ENCODE data around the gene MTAP.

MTAP gene

DNA sequence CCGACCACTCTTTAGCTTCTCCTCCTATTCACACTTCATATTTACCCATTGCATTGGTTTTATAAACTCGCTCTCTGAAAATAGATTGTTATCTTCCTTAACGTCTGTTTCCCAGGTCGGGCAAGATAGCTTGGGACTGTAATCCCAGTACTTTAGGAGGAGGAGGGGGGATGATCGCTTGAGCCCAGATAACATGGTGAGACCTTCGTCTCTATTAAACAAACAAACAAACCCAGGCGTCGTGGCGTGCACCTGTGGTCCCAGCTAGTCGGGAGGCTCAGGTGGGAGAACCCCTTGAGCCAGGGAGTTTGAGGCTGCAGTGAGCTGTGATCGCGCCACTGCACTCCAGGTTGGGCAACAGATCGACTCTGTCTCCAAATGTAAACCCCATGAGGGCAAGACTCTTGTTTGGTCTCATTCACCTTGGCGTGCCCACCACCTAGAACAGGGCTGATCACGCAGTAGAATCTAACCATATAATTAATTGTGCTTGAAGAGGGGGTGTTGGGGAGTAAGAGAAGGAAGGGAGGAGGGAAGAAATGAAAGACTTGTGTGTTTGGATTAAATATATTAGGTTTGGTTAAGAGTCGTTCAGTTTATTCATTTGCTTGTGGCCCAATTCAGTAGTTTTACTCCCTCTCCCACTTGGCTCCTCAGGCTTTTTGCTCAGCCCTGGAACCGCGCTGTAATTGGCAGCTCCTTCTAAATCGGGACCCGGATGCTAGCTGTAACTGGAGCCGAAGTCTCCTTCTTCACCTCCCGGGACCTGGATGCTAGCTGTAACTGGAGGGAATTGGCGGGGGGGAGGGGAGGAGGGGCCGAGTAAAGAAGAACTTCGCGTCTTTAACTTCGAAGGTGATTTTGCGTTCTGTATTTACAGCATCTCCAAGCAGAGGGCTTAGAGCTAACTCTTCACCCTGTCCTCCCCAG is 166.8 kb downstream of the MTAP start:
- DNase-seq (ENCODE audit: low read depth, low spot score), result no peak

DNA sequence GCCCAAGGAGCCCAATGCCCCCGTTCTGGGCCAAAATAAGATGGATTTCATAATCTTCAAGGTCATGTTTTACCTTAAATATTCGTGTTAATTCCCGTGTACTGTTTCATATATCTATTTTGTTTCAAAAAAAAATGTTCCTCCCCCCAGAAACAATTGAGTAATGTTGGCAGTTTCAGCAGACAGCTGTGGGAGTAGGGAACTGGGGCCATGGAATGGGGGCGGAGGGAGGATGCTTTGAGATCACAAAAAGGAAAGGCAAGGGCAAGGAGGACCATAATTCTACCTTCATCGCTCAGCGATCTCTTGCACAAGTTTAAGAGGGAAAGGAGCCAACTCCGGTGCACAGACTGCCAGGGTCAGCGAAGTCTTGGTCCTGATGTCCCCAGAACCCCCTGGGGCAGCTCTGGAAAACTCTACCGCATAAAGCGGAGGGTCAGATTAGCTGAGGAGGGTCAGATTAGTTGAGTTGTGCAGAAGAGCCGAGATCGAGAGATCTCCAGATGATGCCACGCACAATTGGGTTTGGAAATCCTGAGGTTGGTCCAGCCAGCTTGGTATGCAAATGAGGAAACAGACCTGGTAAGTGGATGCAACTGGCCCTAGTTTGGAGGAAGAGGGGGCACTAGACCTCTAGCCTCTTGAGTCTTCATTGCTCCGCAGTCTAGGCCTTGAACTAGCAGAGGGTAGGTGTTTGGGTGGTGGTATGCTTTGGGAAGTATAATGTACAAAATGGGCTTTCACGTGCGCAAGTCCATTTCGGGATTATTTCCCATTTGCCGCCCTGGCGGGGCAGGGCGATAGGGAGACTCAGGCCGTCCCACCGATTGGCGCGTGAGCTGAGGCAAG is 167.7 kb downstream of the MTAP start:
- DNase-seq (ENCODE audit: low read depth, low spot score), result no peak

DNA sequence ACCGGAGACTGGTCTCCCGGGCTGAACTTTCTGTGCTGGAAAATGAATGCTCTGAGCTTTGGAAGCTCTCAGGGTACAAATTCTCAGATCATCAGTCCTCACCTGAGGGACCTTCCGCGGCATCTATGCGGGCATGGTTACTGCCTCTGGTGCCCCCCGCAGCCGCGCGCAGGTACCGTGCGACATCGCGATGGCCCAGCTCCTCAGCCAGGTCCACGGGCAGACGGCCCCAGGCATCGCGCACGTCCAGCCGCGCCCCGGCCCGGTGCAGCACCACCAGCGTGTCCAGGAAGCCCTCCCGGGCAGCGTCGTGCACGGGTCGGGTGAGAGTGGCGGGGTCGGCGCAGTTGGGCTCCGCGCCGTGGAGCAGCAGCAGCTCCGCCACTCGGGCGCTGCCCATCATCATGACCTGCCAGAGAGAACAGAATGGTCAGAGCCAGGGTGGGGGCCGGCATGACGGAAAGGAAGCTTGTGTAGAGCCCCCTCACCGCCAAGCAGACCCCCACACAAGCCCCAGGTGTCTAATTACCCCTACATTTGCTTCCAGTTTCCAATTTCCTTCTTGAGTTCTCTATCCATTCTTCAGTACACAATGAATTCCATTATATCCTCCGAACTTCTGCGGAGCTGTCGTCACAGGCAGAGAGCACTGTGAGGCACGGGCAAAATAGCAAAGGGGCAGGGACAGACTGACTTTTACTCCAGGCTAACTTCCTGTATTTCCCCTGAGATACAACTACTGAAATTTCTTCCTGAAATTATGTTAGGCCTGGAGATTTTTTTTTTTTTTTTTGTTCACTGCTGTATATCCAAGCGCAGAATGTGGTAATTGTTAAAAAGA is 168.6 kb downstream of the MTAP start:
- no peak for DNase-seq (ENCODE audit: low read depth, low spot score)

DNA sequence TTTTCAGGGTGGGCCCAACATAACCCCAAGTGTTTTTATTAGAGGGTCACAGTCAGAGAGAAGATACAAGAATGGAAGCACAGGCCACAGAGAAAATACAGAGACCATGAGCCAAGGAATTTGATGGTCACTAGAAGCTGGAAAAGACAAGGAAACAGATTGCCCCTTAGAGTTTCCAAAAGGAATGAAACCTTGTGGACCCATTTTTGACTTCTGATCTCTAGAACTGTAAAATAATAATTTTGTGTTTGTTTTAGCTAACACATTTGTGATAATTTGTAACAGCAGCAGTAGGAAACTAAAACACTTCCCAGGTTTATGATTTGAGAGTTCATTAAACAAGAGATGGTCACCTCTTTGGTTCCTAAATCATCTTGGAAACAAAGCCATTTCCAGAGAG is 169.9 kb downstream of the MTAP start:
- DNase-seq (ENCODE audit: low read depth, low spot score), result no peak

DNA sequence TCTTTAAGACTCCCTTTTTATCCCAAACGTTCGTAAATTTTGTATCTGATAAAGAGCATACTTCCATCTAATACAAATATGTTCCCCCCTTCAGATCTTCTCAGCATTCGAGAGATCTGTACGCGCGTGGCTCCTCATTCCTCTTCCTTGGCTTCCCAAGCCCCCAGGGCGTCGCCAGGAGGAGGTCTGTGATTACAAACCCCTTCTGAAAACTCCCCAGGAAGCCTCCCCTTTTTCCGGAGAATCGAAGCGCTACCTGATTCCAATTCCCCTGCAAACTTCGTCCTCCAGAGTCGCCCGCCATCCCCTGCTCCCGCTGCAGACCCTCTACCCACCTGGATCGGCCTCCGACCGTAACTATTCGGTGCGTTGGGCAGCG is 171.9 kb downstream of the MTAP start:
- no peak for DNase-seq (ENCODE audit: low read depth, low spot score)

DNA sequence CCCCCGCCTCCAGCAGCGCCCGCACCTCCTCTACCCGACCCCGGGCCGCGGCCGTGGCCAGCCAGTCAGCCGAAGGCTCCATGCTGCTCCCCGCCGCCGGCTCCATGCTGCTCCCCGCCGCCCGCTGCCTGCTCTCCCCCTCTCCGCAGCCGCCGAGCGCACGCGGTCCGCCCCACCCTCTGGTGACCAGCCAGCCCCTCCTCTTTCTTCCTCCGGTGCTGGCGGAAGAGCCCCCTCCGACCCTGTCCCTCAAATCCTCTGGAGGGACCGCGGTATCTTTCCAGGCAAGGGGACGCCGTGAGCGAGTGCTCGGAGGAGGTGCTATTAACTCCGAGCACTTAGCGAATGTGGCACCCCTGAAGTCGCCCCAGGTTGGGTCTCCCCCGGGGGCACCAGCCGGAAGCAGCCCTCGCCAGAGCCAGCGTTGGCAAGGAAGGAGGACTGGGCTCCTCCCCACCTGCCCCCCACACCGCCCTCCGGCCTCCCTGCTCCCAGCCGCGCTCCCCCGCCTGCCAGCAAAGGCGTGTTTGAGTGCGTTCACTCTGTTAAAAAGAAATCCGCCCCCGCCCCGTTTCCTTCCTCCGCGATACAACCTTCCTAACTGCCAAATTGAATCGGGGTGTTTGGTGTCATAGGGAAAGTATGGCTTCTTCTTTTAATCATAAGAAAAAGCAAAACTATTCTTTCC is 172.4 kb downstream of the MTAP start:
- DNase-seq (ENCODE audit: low read depth, low spot score), result no peak

DNA sequence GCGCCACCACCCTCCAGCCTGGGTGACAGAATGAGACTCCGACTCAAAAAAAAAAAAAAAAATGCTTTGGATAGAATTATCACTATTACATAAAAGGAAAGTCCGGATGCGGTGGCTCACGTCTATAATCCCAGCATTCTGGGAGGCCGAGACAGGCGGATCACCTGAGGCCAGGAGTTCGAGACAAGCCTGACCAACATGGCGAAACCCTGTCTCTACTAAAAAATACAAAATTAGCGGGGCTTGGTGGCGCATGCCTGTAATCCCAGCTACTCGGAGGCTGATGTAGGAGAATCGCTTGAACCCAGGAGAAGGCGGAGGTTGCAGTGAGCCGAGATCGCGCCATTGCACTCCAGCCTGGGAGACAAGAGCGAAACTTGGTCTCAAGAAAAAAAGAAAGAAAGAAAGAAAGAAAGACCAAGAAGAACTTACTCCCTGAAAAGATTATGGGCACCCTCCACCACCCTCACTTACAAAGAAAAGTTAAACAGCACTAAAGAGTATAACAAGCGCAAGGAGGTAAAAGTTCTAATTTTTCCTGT is 174.0 kb downstream of the MTAP start:
- DNase-seq (ENCODE audit: low read depth, low spot score), result no peak

DNA sequence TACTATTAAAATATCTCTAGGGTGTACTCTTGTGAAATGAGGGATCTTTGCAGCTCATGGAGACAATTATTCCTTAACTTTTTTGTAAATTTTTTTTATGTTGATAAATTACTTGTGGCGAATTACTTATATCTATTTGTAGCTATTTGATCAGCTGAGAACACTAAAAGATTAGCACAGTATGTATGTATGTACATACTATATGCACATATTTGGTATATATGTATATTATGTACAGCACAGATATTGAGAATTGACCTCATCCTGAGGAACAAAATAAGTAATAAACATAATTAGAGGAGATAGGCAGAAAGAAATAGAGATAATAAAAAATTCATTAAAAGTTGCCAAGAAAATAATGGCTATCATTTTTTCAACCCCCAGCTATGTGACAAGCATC is 180.0 kb downstream of the MTAP start:
- DNase-seq (ENCODE audit: low read depth, low spot score), result no peak

DNA sequence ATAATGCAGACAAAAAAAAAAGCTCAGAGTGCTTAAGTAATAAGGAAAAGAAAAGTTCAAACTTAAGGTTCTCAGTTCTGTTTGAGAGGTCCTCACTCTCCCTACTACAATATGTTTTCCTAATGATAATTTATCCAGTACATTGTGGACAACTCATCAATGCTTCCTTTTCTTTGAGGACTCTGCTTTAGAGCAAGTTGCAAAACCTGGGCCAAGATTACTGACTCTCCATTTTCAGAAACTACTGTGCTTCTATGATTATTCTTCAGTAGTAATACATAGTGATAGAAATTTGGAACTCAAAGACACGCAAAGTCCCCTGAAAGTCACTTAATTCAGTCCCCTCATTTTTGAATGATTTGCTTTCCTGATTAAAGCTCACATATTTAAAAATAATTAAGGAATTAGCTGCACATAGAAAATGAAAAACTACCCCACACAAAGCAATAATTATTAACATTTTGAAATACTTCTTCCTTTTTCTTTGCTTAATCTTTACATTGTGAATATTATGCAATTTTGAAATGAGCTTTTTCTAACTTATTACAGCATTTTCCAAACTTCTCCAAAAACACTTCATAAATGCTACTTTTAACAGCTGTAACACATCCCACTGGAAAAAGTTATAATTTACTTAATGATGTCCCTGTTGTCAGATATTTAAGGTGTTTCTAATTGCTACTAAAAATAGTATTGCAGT is 180.6 kb downstream of the MTAP start:
- DNase-seq (ENCODE audit: low read depth, low spot score), result no peak

DNA sequence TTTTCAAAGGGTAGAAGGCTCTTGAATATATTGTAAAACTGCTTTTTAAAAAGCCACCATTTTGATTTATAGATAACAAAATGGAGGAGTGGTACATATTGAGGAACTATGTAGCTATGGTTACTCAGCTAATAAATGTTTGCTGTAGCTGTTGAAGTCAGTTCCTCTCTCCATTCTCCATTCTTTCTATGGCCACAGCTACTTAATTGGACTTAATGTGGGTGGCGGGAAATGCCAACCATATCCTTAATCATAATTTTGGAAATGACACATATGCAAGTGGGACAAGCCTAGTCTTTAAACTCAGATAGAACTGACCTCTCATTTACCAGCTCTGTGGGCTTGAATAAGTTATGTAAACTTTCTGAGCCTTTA is 181.1 kb downstream of the MTAP start:
- DNase-seq (ENCODE audit: low read depth, low spot score), result no peak

DNA sequence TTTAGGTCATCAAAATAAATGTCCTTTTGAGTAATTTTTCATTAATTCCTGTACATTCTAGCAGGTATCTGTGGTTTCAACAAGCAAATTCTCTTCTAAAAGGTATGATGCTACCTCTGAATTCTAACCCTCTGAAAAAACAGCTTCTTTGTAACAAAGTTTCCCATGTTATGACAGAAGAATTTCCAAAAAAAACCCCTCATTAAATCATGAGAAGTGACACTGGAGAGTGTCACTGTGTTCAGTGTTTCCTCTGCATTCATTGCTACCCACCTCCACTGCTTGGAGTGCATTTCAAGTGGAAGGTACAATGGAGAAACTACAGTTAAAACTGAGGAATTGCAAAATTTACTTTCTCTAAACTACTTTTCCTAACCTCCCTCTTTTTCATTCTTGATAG is 181.7 kb downstream of the MTAP start:
- no peak for DNase-seq (ENCODE audit: low read depth, low spot score)

DNA sequence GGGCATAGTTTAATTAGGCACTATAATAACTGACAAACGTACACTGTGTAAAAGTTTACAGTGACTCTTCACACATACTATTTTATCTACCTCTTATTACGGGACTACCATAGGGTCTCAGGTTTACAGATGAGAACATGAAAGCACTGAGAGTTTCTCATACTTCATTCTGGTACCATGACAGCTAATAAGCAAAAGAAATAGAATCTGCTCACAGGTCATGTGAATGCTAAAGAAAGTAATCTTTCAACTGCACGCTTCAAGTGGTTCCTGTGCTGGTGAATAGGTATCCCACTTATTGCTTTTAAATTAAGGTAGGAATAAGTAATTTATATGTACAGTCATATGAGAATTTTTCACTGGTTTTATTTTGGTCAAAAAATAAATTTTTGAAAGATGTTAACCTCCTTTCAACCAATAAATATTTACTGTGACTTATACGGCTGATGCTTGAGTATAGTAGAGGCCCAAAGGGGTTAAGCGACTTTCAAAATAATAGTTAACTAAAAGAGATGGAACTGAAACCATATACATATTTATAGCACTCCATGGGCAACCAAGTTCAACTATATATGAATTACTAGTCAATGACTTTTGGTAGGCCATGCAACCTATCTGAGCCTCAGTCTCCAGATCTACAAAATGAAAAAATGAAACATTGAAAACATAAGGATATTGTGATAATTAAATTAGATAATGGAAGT is 183.7 kb downstream of the MTAP start:
- DNase-seq (ENCODE audit: low read depth, low spot score), result no peak

Data from smooth muscle cell of the brain vasculature (primary cell).